Esophagus squamous epithelium (tissue), 4 donors: Measurements from ENCODE around the gene ARID5B.

Experiments
- CTCF ChIP-seq, 6 experiments: fragments of 450-650 bp in 4 of 6; fragments of 200-600 bp in 2 of 6; sonication (generic) in 2 of 6; IDR thresholded peaks; one replicate each; pipeline ENCODE4 v1.5.1; 2016 to 2019; ENCODE audit warnings: antibody characterized with exemption in 6 of 6, mild to moderate bottlenecking in 4 of 6, moderate library complexity in 4 of 6
- POLR2A ChIP-seq, 4 donors: fragments of 450-650 bp; IDR thresholded peaks; one replicate each; pipeline ENCODE4 v1.6.1; 2017; ENCODE audit warnings: antibody characterized with exemption in 4 of 4, mild to moderate bottlenecking in 4 of 4, moderate library complexity in 3 of 4

GRCh38 chr10:62106929-62107519, 205.5 kb downstream of the ARID5B start:
- TF ChIP-seq CTCF (IDR thresholded peaks at IDR 0.05) = no peak
- TF ChIP-seq POLR2A (IDR thresholded peaks at IDR 0.05) = no peak
